Measurements from ENCODE around the gene SEMA3G.

The SEMA3G gene

DNA sequence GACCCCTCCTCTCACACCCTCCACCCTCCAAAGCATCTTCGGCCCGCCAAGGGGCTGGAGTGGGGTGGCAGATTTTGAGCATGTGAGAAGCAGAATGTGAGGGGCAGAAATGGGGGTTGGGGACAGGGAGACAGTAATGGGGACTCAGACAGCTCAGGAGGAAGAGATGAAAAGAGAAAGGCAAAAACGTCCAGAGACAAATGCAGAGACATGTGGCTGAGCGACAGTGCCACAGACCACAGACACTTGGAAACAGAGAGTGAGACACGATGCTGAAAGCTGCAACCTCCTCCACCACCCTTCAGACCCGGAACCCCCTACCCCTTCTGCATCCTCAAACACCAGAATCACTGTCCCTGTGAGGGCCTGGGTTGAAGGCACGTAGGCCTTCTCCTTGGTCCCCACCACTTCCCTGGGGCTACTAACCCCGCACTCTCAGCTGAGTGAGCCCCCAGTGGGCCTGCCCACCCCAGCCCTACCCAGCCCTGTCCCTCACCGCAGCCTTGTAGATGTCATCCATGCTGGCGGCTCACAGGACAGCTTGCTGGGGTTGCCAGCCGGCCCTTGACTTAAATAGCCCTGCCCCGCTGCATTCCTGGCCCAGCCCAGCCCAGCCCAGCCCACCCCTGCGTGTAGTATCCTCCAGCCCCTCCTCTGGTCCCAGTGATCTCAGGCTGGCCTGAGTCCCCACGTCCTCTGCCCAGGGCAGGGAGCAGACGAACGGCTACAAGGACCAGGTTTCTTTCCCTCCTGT, 8.8 kb upstream of the SEMA3G start, which contains the start of gene TNNC1:
Gene TNNC1, minus strand, starts transcription at position 546 of the 754 bp plus-strand sequence. Its CDS starts 26 bp downstream, at position 520.
- no peak for DNase-seq (ENCODE audit: low read depth)

DNA sequence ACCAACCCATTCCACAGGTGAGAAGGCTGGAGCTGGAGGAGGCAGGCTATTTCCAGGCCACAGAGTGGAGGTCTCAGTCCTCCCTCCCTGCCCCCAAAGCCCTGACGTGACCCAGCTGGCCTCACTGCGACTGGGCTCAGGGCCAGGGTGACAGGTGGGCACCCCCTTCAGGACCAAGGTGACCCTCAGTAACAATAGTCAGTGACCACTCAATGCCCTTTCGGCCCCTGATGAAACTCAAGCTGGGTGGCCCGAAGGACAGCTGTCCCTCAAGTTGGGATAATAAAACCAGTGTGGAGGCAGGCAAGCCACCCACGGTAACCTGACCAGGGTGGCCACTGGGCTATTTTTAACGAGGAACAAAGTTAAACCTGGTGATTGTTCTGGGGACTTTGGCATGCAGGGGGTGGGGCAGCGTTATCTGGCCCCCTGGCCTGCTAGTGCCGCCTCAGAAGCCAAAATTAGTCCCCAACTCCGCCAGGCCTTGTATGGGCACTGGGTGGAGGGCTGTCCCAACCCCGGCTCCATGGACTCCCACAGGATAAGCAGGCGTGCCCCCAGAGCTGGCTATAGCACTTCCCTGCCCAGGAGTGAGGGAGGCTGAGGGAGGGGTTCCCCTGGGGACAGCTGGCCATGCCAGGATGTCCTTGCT, 7.8 kb upstream of the SEMA3G start:
- no peak for DNase-seq (ENCODE audit: low read depth)

DNA sequence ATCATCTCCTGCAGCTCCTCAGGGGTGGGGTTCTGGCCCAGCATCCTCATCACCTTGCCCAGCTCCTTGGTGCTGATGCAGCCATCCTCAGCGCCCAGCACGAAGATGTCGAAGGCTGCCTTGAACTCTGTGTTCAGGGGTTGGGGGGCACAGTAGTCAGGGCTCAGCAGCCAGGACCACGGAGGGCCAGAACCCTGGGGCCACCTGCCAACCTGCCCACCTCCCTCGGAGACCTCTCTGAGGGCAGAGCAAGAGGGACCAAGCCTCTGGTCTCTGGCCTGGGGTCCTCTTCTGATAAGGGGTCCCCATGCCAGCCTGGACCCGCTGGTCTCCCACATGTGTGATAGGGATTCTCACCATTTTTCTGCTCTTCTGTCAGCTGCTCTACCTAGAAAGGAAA, 7.2 kb upstream of the SEMA3G start:
- DNase-seq (ENCODE audit: low read depth) = no peak

DNA sequence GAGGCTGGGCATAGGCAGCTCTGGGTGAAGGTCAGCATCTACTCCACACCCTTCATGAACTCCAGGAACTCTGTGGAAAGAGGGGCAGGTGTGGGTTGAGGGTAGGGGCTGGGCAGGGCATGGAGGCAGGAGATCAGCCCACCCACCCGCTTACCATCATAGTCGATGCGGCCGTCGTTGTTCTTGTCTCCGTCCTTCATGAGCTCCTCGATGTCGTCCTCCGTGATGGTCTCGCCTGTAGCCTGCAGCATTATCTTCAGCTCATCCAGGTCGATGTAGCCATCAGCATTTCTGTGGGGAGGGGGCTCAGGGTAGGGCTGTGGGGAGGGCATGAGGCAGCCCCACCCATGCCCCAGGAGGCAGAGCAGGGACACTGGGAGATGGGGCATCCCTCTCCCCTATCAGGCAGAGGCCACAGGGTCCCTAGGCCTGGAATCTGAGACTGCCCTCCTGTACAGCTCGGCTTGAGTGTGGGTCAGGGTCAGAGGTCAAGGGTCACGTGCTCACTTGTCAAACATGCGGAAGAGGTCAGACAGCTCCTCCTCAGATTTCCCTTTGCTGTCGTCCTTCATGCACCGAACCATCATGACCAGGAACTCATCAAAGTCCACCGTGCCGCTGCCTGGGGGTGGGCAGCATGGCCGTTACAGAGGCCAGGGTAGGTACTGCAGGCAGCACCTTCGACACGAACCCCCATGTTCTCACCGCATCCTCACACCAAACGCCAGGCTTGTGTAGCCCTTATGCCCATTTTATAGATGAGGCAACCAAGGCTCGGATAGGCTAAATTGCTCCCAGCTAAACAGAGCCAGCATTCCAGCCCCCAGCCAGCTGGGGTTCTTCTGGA, 6.6 kb upstream of the SEMA3G start:
- no peak for DNase-seq (ENCODE audit: low read depth)

DNA sequence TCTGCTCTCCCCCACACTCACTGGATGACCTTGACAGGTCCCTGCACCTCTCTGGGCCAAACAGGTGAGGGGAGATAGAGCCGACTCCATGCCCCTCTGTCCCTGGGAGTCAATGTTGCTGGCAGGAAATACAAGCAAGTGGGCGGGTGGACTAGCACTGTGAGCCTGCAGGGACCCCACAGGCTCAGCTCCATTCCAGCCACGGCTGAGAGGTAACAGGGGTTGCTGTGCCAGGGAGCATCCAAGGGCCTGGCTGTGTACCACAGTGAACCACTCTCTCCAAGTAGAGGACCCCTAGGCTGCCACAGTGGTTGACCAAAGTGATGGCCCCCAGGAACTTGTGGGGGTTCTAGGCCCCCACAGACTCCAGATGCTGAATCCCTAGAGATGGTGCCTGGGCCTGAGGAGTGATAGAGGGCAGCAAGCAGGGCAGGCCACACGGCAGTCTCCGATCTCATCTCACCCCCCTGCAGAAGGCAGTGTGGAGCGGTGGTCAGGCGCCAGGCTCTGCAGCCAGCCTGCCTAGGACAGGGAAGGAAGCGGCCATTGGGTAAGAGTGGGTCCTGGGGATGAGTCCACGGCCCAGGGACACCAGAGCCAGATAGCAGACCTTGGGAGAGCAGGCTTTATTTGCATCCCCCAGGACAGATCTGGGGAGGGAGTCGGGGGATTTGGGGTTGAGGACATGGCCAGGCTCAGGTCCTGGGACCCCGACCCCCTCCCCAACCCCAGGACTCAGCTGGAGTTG, 5.8 kb upstream of the SEMA3G start:
- DNase-seq (ENCODE audit: low read depth) = no peak

DNA sequence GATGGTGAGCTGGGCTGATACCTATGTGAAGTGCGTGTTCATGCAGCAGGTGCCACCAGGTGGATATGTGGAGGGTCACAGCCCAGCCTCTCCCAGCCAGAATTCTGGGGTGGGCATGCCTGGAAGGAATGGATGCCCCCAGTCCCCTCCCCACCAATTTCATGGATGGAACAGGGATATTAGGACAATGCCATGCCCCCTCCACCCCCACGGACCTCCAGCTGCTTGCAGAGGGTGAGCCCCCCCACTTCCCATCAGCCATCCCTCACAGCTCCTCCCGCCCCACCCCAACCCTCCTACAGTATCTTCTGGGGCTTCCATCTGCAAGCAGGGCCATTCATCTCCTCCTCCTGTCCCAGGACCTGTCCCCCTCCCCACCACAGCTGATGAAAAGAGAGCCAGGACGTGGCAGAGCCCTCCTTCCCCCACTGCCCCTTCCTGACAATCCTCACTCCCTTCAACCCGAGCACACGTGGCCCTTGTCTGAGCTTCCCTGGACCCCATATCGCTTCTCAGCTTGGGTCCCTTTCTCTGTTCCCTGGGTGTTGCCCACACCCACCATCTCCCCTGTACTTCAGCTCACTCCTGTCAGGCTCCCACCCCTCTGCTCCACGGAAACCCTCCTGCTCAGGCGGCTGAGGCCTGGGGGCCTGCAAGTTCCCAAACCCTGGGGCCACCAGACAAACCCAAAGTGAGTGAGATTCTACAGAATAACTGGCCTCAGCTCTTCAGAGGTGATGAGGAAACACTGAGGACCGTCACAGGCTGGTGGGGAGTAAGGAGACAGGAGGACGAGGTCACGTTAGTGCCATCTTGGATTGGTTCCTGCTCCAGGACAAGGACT, 2.8 kb upstream of the SEMA3G start:
- DNase-seq (ENCODE audit: low read depth) = no peak

DNA sequence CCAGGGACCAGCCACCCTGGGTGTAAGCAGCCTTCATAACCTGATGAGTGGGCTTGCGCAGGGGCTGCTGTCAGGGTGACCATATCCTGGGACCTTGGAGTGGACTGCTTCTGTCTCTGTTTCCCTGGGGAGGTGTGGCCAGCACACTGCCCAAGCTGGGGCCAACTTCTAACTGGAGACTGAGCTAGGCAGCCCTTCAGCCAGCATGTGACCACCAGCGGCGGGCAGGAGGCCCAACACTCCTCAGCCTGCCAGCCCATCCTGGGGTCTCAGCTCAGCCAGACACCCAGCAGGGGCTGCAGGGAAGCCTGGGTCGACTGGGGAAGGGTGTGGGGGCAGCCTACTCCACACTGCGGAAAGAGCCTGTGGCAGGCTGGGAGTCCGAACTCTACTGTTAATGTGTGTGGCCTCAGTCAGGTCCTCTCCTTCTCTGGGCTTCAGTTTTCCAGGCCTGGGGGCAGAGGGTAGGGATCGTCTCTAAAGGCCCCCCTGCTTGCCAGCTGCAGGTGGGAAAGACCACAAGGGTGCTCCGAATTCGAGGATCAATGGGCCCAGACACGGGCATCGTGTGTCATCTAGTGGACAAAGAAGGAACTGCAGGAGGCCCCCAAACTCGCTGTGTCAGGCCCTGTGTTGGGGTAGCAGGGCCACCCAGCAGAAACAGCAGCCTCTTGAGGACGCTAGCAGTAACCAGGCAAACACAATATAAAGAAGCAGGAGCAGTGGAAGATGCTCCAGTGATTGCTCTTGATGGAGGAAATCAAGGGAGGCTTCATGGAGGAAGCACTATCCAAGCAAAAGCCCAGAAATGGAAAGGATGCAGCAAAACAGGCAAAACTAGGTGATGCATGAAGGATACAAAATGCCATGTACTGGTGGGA, 2.0 kb upstream of the SEMA3G start:
- DNase-seq (ENCODE audit: low read depth) = no peak

DNA sequence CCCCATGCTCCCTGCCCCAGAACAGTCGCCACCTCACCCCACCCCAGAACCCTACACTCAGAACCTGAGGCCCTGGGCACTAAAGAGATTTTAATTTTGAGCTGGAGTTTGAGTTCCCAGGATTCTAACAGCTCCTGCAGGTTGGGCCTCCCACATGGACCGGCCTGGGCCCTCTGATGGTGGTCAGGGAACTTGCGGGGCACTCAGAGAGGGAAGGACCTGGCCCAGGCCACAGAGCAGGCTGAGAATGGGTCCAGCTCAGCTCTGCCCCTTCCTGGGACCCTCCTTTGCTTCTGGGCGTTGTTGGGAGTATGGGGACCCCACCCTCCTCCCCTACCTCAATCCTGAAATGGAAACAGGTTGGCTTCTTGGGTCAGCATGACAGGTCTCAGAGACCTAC, 1.1 kb upstream of the SEMA3G start:
- DNase-seq (ENCODE audit: low read depth) = no peak

DNA sequence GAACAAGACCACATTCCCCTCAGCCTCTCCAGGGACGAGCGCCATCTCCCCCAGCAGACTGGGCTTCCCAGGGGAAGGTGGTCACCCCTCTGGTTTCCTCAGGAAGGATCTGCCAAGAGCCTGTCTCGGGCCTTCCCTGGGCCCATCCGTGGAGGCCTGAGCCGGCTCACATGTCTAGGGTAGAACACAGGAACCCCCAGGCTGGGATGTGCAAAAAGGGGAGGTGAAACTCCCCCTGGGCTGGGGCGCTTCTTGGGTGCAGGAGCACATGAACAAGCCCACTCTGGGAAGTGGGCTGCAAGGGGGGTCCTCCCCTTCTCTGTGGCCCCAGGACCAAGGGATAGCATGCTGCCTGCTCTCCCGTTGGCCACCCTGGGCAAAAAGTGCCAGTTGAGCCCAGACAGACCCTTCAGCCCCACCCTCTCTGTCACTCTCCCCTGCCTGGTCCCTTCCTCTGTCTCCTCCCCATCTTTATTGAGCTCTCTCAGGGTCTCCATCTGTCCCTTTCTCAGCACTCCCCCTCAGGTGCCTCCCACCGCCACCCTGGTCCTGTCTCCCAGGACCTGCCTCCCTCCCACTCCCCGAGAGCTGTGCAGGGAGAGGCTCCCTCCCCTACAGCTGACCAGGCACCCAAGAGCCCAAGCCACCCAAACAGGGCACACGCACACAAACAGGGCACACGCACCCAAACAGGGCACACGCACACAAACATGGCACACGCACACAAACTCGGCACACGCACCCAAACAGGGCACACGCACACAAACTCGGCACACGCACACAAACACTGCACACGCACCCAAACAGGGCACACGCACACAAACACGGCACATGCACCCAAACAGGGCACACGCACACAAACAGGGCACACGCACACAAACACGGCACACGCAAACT, 864 bp downstream of the SEMA3G start:
- no peak for DNase-seq (ENCODE audit: low read depth)

DNA sequence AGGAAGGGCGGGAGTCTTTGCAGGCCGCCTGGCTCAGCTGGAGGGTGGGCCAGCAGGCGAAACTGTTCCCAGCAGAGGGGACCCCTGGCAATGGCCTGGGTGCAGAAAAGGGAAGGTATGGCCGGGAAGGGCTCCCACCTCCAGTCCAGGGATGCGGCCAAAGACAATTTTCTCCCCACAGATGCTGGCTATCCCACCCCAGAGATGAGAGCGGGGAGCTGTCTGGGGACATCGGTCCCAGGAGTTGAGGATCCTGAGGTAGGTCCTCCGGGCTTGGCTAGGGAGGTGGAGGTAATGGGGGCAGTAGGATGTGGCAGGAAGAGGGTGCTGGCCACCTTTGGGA, 1.7 kb downstream of the SEMA3G start:
- no peak for DNase-seq (ENCODE audit: low read depth)

DNA sequence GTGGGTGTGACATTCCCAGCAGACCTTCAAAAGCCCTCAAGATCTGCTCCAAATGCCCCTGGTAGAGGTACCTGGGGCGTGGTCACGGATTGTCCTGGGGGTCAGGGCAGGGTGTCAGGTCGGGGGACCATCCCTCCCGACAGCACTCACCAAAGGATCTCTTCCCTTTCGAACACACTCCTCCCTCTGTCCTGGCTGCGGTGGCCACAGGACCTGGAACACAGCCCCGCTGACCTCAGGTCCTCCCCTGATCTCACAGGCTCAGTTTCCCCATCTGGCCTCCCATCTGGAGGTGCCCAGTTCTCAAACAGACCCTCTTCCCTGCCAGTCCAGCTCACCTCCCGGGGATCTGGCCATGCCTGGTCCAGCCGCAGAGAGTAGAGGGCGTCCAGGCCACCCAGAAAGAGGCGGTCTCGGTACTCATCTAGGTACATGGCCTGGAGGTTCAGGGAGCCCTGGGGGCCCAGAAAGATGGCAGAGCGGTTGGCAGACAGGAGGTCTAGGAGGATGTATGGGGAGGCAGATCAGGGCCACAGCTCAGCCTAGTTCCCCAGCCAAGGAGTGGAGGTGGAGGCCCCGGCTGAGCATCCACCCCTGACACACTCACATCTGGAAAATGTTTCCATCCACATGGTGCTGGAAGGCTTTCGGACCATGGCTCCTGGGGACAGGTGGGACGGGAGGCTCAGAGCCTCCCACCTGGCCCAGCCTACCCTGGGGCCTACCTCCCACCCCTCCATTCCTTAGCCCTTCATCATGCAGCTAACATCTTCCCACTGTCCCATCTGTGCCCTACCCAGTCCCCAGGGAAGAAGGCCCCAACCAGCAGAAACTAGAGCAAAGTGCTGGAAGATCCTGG, 2.3 kb downstream of the SEMA3G start:
- no peak for DNase-seq (ENCODE audit: low read depth)

DNA sequence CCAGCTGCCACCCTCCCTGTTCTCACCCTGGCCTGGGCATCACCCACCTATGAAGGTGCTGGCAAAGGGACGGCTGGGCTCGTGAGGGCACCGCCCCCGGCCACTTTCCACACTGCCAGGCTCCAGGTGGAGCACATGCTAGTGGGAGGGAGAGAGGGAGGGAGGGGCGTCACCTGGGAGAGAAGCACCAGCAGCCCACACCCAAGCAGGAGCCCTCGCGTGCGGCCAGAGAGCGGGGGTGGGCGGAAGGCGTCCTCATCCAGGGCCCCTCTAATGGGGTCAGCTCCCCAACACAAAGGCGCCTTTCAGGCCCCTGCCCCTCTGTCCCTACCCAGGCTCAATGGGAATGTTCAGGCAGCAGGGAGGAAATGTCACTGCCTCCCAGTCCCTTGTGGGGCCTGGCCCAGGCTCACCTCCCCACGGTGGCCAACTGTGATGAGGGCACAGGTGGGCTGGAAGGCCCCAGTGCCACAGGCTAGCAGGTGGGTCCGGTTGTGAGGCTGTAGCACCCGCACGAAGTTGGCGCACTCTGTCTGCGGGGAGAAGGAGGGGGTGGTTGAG, 3.1 kb downstream of the SEMA3G start:
- no peak for DNase-seq (ENCODE audit: low read depth)

DNA sequence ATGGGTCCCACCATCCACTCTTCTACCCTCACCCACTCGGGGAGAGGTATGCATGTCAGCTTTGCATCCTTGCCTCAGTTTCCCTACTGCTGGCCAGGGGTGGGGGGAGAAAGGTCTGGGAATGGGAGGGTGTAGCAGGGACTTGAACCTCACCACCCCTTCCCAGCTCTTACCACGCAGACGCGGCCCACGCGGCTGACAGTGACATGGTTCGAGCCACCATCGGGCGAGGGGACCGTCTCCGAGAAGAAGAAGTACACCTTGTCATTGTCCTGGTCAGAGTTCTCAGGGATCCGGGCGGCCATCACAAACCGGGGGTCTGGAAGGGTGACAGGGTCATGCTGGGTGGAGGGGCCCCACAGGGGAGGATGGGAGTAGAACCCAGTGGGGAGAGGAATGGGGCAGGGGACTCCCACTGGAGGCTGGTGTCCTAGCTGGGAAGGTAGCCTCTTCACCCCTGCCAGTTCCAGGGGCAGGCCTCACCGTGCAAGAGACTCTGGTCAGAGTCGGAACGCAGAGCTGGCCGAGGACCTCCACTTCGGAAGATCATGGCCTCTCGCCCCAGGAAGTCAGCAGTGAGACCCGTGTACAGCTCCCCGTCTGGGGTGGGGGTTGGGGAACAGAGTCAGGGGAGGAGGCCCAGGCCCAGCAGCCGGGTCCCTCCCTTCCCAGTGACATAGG, 3.7 kb downstream of the SEMA3G start:
- DNase-seq (ENCODE audit: low read depth) = no peak

DNA sequence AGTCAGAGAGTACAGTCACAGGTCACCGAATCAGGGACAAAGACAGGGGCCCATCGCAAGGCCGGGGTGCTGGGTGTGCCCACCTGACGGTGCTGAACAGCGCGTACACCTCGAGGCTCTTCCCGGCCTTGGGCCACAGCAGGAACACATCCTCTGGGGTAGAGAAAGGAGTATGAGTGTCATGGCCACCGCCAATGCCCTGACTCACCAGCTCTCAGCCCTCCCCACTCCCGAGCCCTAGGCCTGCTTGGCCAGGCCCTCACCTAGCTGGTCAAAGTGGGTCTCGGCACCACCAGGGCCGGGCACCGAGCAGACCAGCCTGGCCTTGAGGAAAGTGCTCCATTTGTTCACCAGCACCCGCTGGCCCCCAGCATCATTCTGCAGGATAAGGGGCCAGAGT, 4.2 kb downstream of the SEMA3G start:
- no peak for DNase-seq (ENCODE audit: low read depth)

DNA sequence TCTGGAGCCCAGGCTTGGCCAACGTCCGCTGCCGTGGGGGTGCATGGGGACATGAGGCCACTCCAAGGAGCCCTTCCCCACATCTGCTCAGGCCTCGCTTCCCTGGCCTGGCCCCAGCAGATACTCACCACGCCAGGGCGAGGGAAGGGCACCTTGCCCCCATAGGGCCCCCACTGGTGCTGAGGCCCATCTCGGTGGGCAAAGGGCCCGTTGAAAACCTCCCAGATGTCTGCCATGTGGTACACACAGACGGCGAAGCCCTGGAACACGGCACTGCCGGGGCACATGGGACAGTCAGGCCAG, 4.7 kb downstream of the SEMA3G start:
- no peak for DNase-seq (ENCODE audit: low read depth)

DNA sequence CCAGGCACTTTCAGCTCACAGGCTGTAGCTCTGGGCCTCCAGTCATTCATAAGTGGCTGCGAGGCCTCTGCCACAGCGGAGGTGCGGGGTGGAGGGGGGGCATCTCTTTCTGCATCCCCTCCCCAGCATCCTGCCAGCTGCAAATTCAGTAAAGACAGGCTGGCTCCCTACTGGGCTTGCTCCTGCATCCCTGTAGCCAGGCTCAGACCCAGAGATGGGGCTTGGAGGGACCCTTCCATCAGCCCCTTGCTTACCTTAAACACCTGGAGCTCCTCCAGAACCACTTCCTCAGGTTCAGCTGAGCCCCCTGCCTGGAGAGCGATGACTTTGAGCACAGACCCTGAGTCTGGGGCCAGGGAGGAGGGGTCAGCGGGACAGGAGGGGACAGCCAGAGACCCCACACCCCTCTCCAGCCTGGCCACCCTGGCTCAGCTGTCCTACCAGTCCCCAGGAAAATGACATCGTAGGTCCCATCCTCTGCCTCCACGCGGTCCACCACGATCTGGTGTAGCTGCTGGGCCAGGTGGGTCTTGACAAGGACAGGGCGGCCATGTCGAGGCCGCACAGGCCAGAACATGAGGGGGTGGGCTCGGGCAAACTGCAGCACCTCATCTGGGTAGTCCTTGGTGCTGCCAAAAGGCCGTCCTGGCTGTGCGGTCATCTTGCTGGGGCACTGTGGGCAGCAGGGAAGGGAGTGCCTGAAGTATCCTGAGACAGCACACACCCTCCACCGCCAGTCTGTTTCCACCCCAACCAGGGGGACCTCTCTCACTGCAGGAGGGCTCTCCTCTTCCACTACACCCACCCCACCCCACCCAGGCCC, 5.3 kb downstream of the SEMA3G start:
- DNase-seq (ENCODE audit: low read depth) = no peak
